Measurements from ENCODE around the gene SUSD5.
"Not testable (repeated sequence)": the region's sequence is repeated elsewhere in the genome, so short reads cannot be mapped to it uniquely, and the experiment has no call there.

Gene SUSD5

GRCh38 chr3:33196538-33196937 is 22.1 kb downstream of the SUSD5 start:
- no peak for DNase-seq (ENCODE audit: low read depth in 2 of 2, low spot score in 1 of 2)

- DNase-seq (ENCODE audit: low read depth in 2 of 2, low spot score in 1 of 2) = no peak
Measured at GRCh38 chr3:33194303-33194702, 24.3 kb downstream of the SUSD5 start.

- no peak for DNase-seq (ENCODE audit: low read depth in 2 of 2, low spot score in 1 of 2)
Measured at GRCh38 chr3:33187368-33187634, 31.3 kb downstream of the SUSD5 start.

GRCh38 chr3:33186524-33187367 is 31.9 kb downstream of the SUSD5 start:
- DNase-seq (ENCODE audit: low read depth in 2 of 2, low spot score in 1 of 2) = no peak

GRCh38 chr3:33184863-33185262 is 33.7 kb downstream of the SUSD5 start:
- DNase-seq (ENCODE audit: low read depth in 2 of 2, low spot score in 1 of 2) = no peak

GRCh38 chr3:33181641-33182040 is 37.0 kb downstream of the SUSD5 start:
- not testable (repeated sequence) for DNase-seq (ENCODE audit: low read depth in 2 of 2, low spot score in 1 of 2)

GRCh38 chr3:33181229-33181628 is 37.4 kb downstream of the SUSD5 start:
- DNase-seq (ENCODE audit: low read depth in 2 of 2, low spot score in 1 of 2) = no peak

- DNase-seq (ENCODE audit: low read depth in 2 of 2, low spot score in 1 of 2) = no peak
Measured at GRCh38 chr3:33179132-33179531, 39.5 kb downstream of the SUSD5 start.

GRCh38 chr3:33174711-33175414 is 43.7 kb downstream of the SUSD5 start:
- no peak for DNase-seq (ENCODE audit: low read depth in 2 of 2, low spot score in 1 of 2)

- no peak for DNase-seq (ENCODE audit: low read depth in 2 of 2, low spot score in 1 of 2)
Measured at GRCh38 chr3:33174095-33174494, 44.5 kb downstream of the SUSD5 start.

GRCh38 chr3:33173672-33174071 is 44.9 kb downstream of the SUSD5 start:
- DNase-seq (ENCODE audit: low read depth in 2 of 2, low spot score in 1 of 2) = no peak

- no peak for DNase-seq (ENCODE audit: low read depth in 2 of 2, low spot score in 1 of 2)
Measured at GRCh38 chr3:33173103-33173502, 45.5 kb downstream of the SUSD5 start.

GRCh38 chr3:33171580-33171979 is 47.0 kb downstream of the SUSD5 start:
- no peak for DNase-seq (ENCODE audit: low read depth in 2 of 2, low spot score in 1 of 2)

GRCh38 chr3:33170531-33170930 is 48.1 kb downstream of the SUSD5 start:
- DNase-seq (ENCODE audit: low read depth in 2 of 2, low spot score in 1 of 2) = no peak

- DNase-seq (ENCODE audit: low read depth in 2 of 2, low spot score in 1 of 2) = no peak
Measured at GRCh38 chr3:33167716-33168336, 50.8 kb downstream of the SUSD5 start.

GRCh38 chr3:33167284-33167683 is 51.3 kb downstream of the SUSD5 start:
- DNase-seq (ENCODE audit: low read depth in 2 of 2, low spot score in 1 of 2) = no peak

- no peak for DNase-seq (ENCODE audit: low read depth in 2 of 2, low spot score in 1 of 2)
Measured at GRCh38 chr3:33166095-33166494, 52.5 kb downstream of the SUSD5 start.

- DNase-seq (ENCODE audit: low read depth in 2 of 2, low spot score in 1 of 2) = no peak
Measured at GRCh38 chr3:33165372-33165771, 53.2 kb downstream of the SUSD5 start.

GRCh38 chr3:33162621-33163020 is 56.0 kb downstream of the SUSD5 start:
- not testable (repeated sequence) for DNase-seq (ENCODE audit: low read depth in 2 of 2, low spot score in 1 of 2)

GRCh38 chr3:33159981-33160380 is 58.6 kb downstream of the SUSD5 start:
- no peak for DNase-seq (ENCODE audit: low read depth in 2 of 2, low spot score in 1 of 2)

- no peak for DNase-seq (ENCODE audit: low read depth in 2 of 2, low spot score in 1 of 2)
Measured at GRCh38 chr3:33159234-33159633, 59.4 kb downstream of the SUSD5 start.

GRCh38 chr3:33155301-33155700 is 63.3 kb downstream of the SUSD5 start:
- no peak for DNase-seq (ENCODE audit: low read depth in 2 of 2, low spot score in 1 of 2)
